HCT116 (cell line): ENCODE results near the gene MINDY4B. TPM values are rescaled to one million over a fixed set of nuclear protein-coding genes. Genes with fewer than 3 reads are reported as not detected.

ENCODE experiments used
- ATAC-seq: fragments of 200-7000 bp; cut with Tn5 transposase; 2 replicates; pipeline ENCODE4 v1.9.1; 2020; ENCODE audit warnings: mild to moderate bottlenecking, moderate library complexity
- BruUV-seq: library from RNA; stranded (reverse); fragments of 400-500 nt; replicated peaks from 2 replicates; lab custom pipeline; 2021; lab: Mats Ljungman, UMichigan
- CTCF ChIA-PET: fragments of 300-600 bp; sonication (Branson Sonifier 250); formaldehyde crosslinking; loops from one replicate; lab custom pipeline; 2021; ENCODE audit warnings: antibody characterized with exemption; lab: Charles Lee
- POLR2A ChIA-PET: fragments of 300-600, 350-600 bp; sonication (Branson Sonifier 250); formaldehyde crosslinking; loops from one replicate; lab custom pipeline; 2021; ENCODE audit warnings: antibody characterized with exemption; lab: Charles Lee
- RAD21 ChIA-PET, 2 experiments: fragments of 300-600 bp; sonication (Branson Sonifier 250); formaldehyde crosslinking; loops; one replicate each; lab custom pipeline; 2023; ENCODE audit warnings: low total read pairs in 2 of 2; ENCODE audit not compliant: uncharacterized antibody in 2 of 2, unreplicated experiment in 2 of 2, low non-redundant PET in 1 of 2; lab: Charles Lee
- DNase-seq: peaks from one replicate; pipeline ENCODE4 v3.0.0-alpha.2; 2010; ENCODE audit warnings: low read depth, low spot score
- H2AFZ ChIP-seq: fragments of 200-600 bp; shearing (Covaris generic), sonication (generic); 2 replicates; pipeline ENCODE4 v1.6.1; 2017; ENCODE audit warnings: low read depth, mixed run types, mixed read lengths, antibody characterized with exemption, low read length; ENCODE audit not compliant: poor library complexity, severe bottlenecking
- H3K27ac ChIP-seq: 2 replicates; pipeline ENCODE4 v1.5.1; 2012; ENCODE audit warnings: low read depth, low read length
- H3K27me3 ChIP-seq: fragments of 200-600 bp; sonication (generic); 2 replicates; pipeline ENCODE4 v1.6.1; 2016; ENCODE audit warnings: mixed run types, low read length, mixed read lengths; ENCODE audit not compliant: insufficient read depth
- H3K36me3 ChIP-seq, 2 experiments: fragments of 200-500 bp in 1 of 2; fragments of 200-600 bp in 1 of 2; sonication (Bioruptor generic) in 1 of 2; sonication (generic) in 1 of 2; 2 replicates each; pipeline versions ENCODE4 v1.5.1 to v1.6.1; 2014 to 2016; ENCODE audit warnings: low read length in 2 of 2, inconsistent platforms in 1 of 2, mixed read lengths in 1 of 2, mixed run types in 1 of 2; ENCODE audit not compliant: insufficient read depth in 2 of 2, control insufficient read depth in 1 of 2
- H3K4me1 ChIP-seq, 2 experiments: fragments of 200-600 bp in 1 of 2; sonication (generic) in 1 of 2; 2 replicates each; pipeline versions ENCODE4 v1.5.1 to v1.6.1; 2012 to 2017; ENCODE audit warnings: low read length in 2 of 2, inconsistent platforms in 1 of 2, mild to moderate bottlenecking in 1 of 2, mixed read lengths in 1 of 2, mixed run types in 1 of 2, moderate library complexity in 1 of 2; ENCODE audit not compliant: insufficient read depth in 2 of 2, control insufficient read depth in 1 of 2
- H3K4me2 ChIP-seq: fragments of 200-600 bp; sonication (generic); 2 replicates; pipeline ENCODE4 v1.6.1; 2017; ENCODE audit warnings: mixed run types, low read length, mixed read lengths
- H3K4me3 ChIP-seq, 2 experiments: fragments of 200-600 bp in 1 of 2; sonication (generic) in 1 of 2; replicated peaks in 1 of 2; 2 replicates each; pipeline ENCODE4 v1.5.1; 2011 to 2016; ENCODE audit warnings: low read length in 2 of 2, control low read depth in 1 of 2, low read depth in 1 of 2, mild to moderate bottlenecking in 1 of 2, mixed read lengths in 1 of 2, mixed run types in 1 of 2
- H3K79me2 ChIP-seq: fragments of 200-600 bp; sonication (generic); 2 replicates; pipeline ENCODE4 v1.6.1; 2017; ENCODE audit warnings: mild to moderate bottlenecking, mixed run types, low read length, moderate library complexity, mixed read lengths; ENCODE audit not compliant: insufficient read depth
- H3K9ac ChIP-seq: fragments of 200-600 bp; sonication (generic); 2 replicates; pipeline ENCODE4 v1.6.1; 2016; ENCODE audit warnings: low read length, mixed read lengths
- H3K9me2 ChIP-seq: fragments of 200-600 bp; sonication (generic), shearing (Covaris generic); 2 replicates; pipeline ENCODE4 v1.6.1; 2017; ENCODE audit warnings: mixed run types, mild to moderate bottlenecking, moderate library complexity; ENCODE audit not compliant: insufficient read depth
- H3K9me3 ChIP-seq, 2 experiments: fragments of 200-500 bp in 1 of 2; fragments of 200-600 bp in 1 of 2; sonication (Bioruptor generic) in 1 of 2; sonication (generic) in 1 of 2; 2 replicates each; pipeline ENCODE4 v1.6.1; 2014 to 2017; ENCODE audit warnings: low read length in 2 of 2, mixed read lengths in 2 of 2, inconsistent platforms in 1 of 2, low read depth in 1 of 2, mild to moderate bottlenecking in 1 of 2, mixed run types in 1 of 2, moderate library complexity in 1 of 2; ENCODE audit not compliant: control insufficient read depth in 1 of 2, insufficient read depth in 1 of 2
- H4K20me1 ChIP-seq: fragments of 200-600 bp; sonication (generic), shearing (Covaris generic); 2 replicates; pipeline ENCODE4 v1.6.1; 2017; ENCODE audit warnings: mixed run types, mild to moderate bottlenecking, moderate library complexity; ENCODE audit not compliant: insufficient read depth
- CBX3 ChIP-seq: IDR thresholded peaks from 2 replicates; pipeline ENCODE4 v1.6.1; 2012; ENCODE audit warnings: low read depth
- CEBPB ChIP-seq: IDR thresholded peaks from 2 replicates; pipeline ENCODE4 v1.6.1; 2012; ENCODE audit warnings: low read depth
- CTCF ChIP-seq, 3 experiments: fragments of 200-600 bp in 1 of 3; sonication (generic) in 1 of 3; IDR thresholded peaks in 2 of 3; conservative IDR thresholded peaks in 1 of 3; 2 replicates each; pipeline ENCODE4 v1.5.1; 2012 to 2017; ENCODE audit warnings: low read depth in 2 of 3, low read length in 2 of 3, antibody characterized with exemption in 1 of 3, borderline replicate concordance in 1 of 3, control low read depth in 1 of 3, mild to moderate bottlenecking in 1 of 3, mixed read lengths in 1 of 3, mixed run types in 1 of 3, moderate library complexity in 1 of 3; ENCODE audit not compliant: insufficient read depth in 1 of 3
- ELF1 ChIP-seq: IDR thresholded peaks from 2 replicates; pipeline ENCODE4 v1.6.1; 2012; ENCODE audit warnings: low read depth, borderline replicate concordance
- EZH2 ChIP-seq: fragments of 200-600 bp; sonication (generic); IDR thresholded peaks from 2 replicates; pipeline ENCODE4 v1.6.1; 2017; ENCODE audit warnings: antibody characterized with exemption, mixed run types
- EZH2phosphoT487 ChIP-seq: fragments of 200-600 bp; IDR thresholded peaks from 2 replicates; pipeline ENCODE4 v1.6.1; 2018; ENCODE audit warnings: antibody characterized with exemption, borderline replicate concordance
- FOSL1 ChIP-seq: IDR thresholded peaks from 2 replicates; pipeline ENCODE4 v1.6.1; 2012; ENCODE audit warnings: low read depth
- MAX ChIP-seq: IDR thresholded peaks from 2 replicates; pipeline ENCODE4 v1.6.1; 2012
- POLR2A ChIP-seq: IDR thresholded peaks from 2 replicates; pipeline ENCODE4 v1.7.0; 2011; ENCODE audit warnings: borderline replicate concordance; ENCODE audit not compliant: insufficient read depth, insufficient read length; ENCODE audit errors: extremely low read depth
- POLR2AphosphoS5 ChIP-seq: IDR thresholded peaks from 2 replicates; pipeline ENCODE4 v1.6.1; 2011; ENCODE audit warnings: mild to moderate bottlenecking, low read depth, low read length, moderate library complexity
- SP1 ChIP-seq: IDR thresholded peaks from 2 replicates; pipeline ENCODE4 v1.6.1; 2012; ENCODE audit warnings: low read depth
- SRF ChIP-seq: IDR thresholded peaks from 2 replicates; pipeline ENCODE4 v1.6.1; 2012; ENCODE audit warnings: low read depth
- TCF7L2 ChIP-seq: IDR thresholded peaks from 2 replicates; pipeline ENCODE4 v1.7.0; 2011; ENCODE audit warnings: borderline replicate concordance, inconsistent platforms; ENCODE audit not compliant: insufficient read depth, insufficient read length; ENCODE audit errors: extremely low read depth
- ZFX ChIP-seq: fragments of 450-650 bp; IDR thresholded peaks from 2 replicates; pipeline ENCODE4 v1.6.1; 2017
- ZNF274 ChIP-seq: fragments of 200-500 bp; sonication (Bioruptor generic); IDR thresholded peaks from 2 replicates; pipeline ENCODE4 v1.6.1; 2014; ENCODE audit warnings: mild to moderate bottlenecking, low read depth, low read length, inconsistent platforms
- intact Hi-C: fragments of 100-400 bp; cut with micrococcal nuclease; formaldehyde crosslinking; loops from 2 replicates; pipeline ENCODE4 v1.10.0; 2022
- total RNA-seq: library from RNA; stranded (reverse); gene quantifications from one replicate; pipeline ENCODE4 v1.2.1, GENCODE V29; 2021; ENCODE audit not compliant: unreplicated experiment
- TF ChIP-seq, protein P1 (sequence below): IDR thresholded peaks from 2 replicates; pipeline ENCODE4 v1.6.1; 2012

The MINDY4B gene
- total RNA-seq, 1 experiment from 2014 or later: not detected

DNA sequence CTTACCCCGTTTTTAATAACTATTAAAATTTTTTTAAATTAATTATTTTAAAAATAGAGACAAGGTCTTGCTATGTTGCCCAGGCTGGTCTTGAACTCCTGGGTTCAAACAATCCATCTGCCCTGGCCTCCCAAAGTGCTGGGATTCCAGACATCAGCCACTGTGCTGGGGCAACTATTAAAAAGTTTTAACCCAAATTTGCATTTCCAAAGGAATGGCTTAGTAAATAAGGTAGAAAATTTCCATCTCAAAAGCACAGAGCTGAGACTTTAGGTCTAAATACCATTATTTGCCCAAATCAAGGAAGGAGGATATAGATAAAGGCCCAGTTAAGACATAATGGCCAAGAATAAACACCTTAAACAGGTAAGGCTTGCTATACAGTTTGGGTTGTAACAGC, 56.4 kb downstream of the MINDY4B start:
- no peak overlapping the region for H3K4me3 ChIP-seq
- H3K9me3 ChIP-seq: no peaks in the 10 kb centered on the region
- no peak overlapping the region for H2AFZ ChIP-seq
- H3K36me3 ChIP-seq: no peaks in the 10 kb centered on the region
- BruUV-seq: no TSS peak
- peaks cover 0 to 9% of the 10 kb centered on the region in 2 experiments; a peak in 2 of 4 replicates for H3K4me1 ChIP-seq
- no peak overlapping the region for H3K9ac ChIP-seq
- no peaks in the 10 kb centered on the region for H4K20me1 ChIP-seq
- no peaks in the 10 kb centered on the region for H3K9me2 ChIP-seq
- no peak overlapping the region for H3K27ac ChIP-seq
- no peak for TF ChIP-seq FOSL1
- no peak for TF ChIP-seq SRF
- TF ChIP-seq ZNF274: no peak
- no peak for TF ChIP-seq TCF7L2
- TF ChIP-seq CEBPB: no peak
- no peak for TF ChIP-seq ELF1
- no peak for TF ChIP-seq MAX
- no peak overlapping the region for H3K4me2 ChIP-seq
- ChIA-PET RAD21 (no interaction called here), POLR2A (interaction anchor here (0.6 kb wide), 1 partner anchor 86 kb away, joined by 4 read pairs; the partner anchor contains the start of gene SIAH2), CTCF (no interaction called here)
- intact Hi-C loops: no loop called here
- no peaks in the 10 kb centered on the region for H3K79me2 ChIP-seq
- ATAC-seq (no peak), DNase-seq (no peak)
- no peaks in the 10 kb centered on the region for H3K27me3 ChIP-seq

DNA sequence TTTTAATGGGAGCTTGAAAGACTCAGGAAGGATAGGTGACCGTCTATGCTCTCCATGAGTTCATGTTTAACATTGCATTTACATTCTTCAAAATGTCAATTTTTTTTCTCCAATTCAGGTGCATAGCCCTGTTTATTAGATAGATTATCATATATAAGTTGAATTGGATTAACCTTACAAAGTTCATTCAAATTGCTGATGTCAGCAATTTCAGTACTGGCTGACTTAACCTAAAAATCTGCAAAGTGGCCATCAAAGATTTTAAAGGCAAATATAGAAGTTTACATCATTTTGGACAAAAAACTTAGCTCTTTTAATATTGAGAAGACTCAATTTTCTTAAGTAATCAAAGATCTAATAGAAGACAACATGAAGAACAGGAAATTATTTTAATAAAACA, 57.8 kb downstream of the MINDY4B start:
- Histone ChIP-seq H3K9ac (no peak overlapping the region), H4K20me1 (no peaks in the 10 kb centered on the region), H3K79me2 (no peaks in the 10 kb centered on the region), H3K36me3 (no peaks in the 10 kb centered on the region), H3K9me2 (no peaks in the 10 kb centered on the region), H3K27ac (no peak overlapping the region), H3K9me3 (no peaks in the 10 kb centered on the region), H2AFZ (no peak overlapping the region), H3K4me1 (peaks cover 0 to 11% of the 10 kb centered on the region in 2 experiments; a peak in 2 of 4 replicates), H3K4me3 (no peak overlapping the region), H3K4me2 (no peak overlapping the region), H3K27me3 (no peaks in the 10 kb centered on the region)
- ChIA-PET RAD21 (no interaction called here), CTCF (no interaction called here), POLR2A (no interaction called here)
- no peak for ATAC-seq
- intact Hi-C loops: no loop called here
- no TSS peak for BruUV-seq
- TF ChIP-seq EZH2phosphoT487 (no peak), CBX3 (no peak), POLR2AphosphoS5 (no peak), SP1 (no peak), ZFX (no peak), CTCF (IDR thresholded peaks at IDR 0.05 in 2 of 3, conservative IDR thresholded peaks at IDR 0.05 in 1 of 3; ENCODE audit: borderline replicate concordance in 1 of 3, insufficient read depth in 1 of 3, low read depth in 2 of 3, low read length in 2 of 3) (no peak), EZH2 (no peak), FOSL1 (no peak), POLR2A (no peak), MAX (no peak)
- TF ChIP-seq, protein P1, sequence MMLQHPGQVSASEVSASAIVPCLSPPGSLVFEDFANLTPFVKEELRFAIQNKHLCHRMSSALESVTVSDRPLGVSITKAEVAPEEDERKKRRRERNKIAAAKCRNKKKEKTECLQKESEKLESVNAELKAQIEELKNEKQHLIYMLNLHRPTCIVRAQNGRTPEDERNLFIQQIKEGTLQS: no peak
- no peak for DNase-seq
